Cardiac muscle cell (in vitro differentiated cells and primary cell): ENCODE measurements around the gene MMP15. TPM values are rescaled to one million over a fixed set of nuclear protein-coding genes. Genes with fewer than 3 reads are reported as not detected.
"Not testable (repeated sequence)": the region's sequence is repeated elsewhere in the genome, so short reads cannot be mapped to it uniquely, and the experiment has no call there.

Experiments used
- DNase-seq, 2 donors: peaks; one replicate each; pipeline versions ENCODE4 v3.0.0 to v3.0.0-alpha.2; 2010 to 2017; ENCODE audit warnings: low read depth in 1 of 2, low spot score in 1 of 2
- H3K27ac ChIP-seq: fragments of 200-600 bp; sonication (generic); 2 replicates; pipeline ENCODE4 v1.5.1; 2016
- H3K27me3 ChIP-seq: fragments of 200-600 bp; sonication (generic); 2 replicates; pipeline ENCODE4 v1.6.0; 2016; ENCODE audit warnings: control low read depth
- H3K36me3 ChIP-seq: fragments of 200-600 bp; sonication (generic); 2 replicates; pipeline ENCODE4 v1.5.1; 2016; ENCODE audit warnings: control low read depth
- H3K4me1 ChIP-seq: fragments of 200-600 bp; sonication (generic); 2 replicates; pipeline ENCODE4 v1.8.1; 2017; ENCODE audit warnings: low read depth, mild to moderate bottlenecking, mixed run types
- H3K4me3 ChIP-seq: fragments of 200-600 bp; sonication (generic); 2 replicates; pipeline ENCODE4 v1.5.1; 2016; ENCODE audit warnings: mild to moderate bottlenecking
- H3K9me3 ChIP-seq: fragments of 200-600 bp; sonication (generic); 2 replicates; pipeline ENCODE4 v1.5.1; 2017; ENCODE audit warnings: low read depth, mild to moderate bottlenecking, control low read depth
- CTCF ChIP-seq: IDR thresholded peaks from 2 replicates; pipeline ENCODE4 v1.5.1; 2012; ENCODE audit warnings: low read depth, mild to moderate bottlenecking, low read length
- polyA plus RNA-seq: library from polyadenylated mRNA; unstranded; fragments of >200 nt; fragmentation: Nextera tagmentation; extraction: Ambion mirVana; gene quantifications from 2 replicates; pipeline ENCODE4 v1.2.1, GENCODE V29; 2016
- total RNA-seq: library from RNA; depleted of rRNA; stranded (reverse); fragments of >200 nt; gene quantifications from 2 replicates; pipeline ENCODE4 v1.2.3, GENCODE V29; 2016

MMP15 gene
- total and polyA plus RNA-seq, 2 experiments from 2014 or later, result 317 to 473 TPM

GRCh38 chr16:57999971-58000705 lies 25.4 kb upstream of the MMP15 start, which contains the start of gene ZNF319:
Gene ZNF319, minus strand, starts transcription at chr16:58000672. Its CDS starts 2,407 bp downstream, at chr16:57998265.
- peaks cover 16% of the 10 kb centered on the region for H3K4me1 ChIP-seq
- no peak for TF ChIP-seq CTCF
- no peaks in the 10 kb centered on the region for H3K27me3 ChIP-seq
- peaks cover 11% of the 10 kb centered on the region for H3K36me3 ChIP-seq
- peak in 1 of 2 donors; percentile 56 for DNase-seq
- H3K27ac ChIP-seq, result peak within 1 kb of the TSS; percentile 93
- no peaks in the 10 kb centered on the region for H3K9me3 ChIP-seq
- H3K4me3 ChIP-seq, result peak within 1 kb of the TSS; percentile 55

GRCh38 chr16:58000706-58001676 lies 24.6 kb upstream of the MMP15 start, which contains the start of gene USB1:
Gene USB1, plus strand, starts transcription at chr16:58001407. Its CDS starts 77 bp downstream, at chr16:58001484.
- no peaks in the 10 kb centered on the region for H3K27me3 ChIP-seq
- H3K27ac ChIP-seq, result peak within 1 kb of the TSS; percentile 93
- peak; percentile 63 for TF ChIP-seq CTCF
- DNase-seq, result peak; percentile 85 to 93
- peak within 1 kb of the TSS; percentile 55 for H3K4me3 ChIP-seq
- H3K4me1 ChIP-seq, result peaks cover 16% of the 10 kb centered on the region
- H3K36me3 ChIP-seq, result peaks cover 8% of the 10 kb centered on the region
- H3K9me3 ChIP-seq, result no peaks in the 10 kb centered on the region

GRCh38 chr16:58001781-58002415 lies 23.7 kb upstream of the MMP15 start:
- Histone ChIP-seq H3K4me3 (peak overlapping the region; percentile 55), H3K4me1 (peaks cover 16% of the 10 kb centered on the region), H3K27me3 (no peaks in the 10 kb centered on the region), H3K9me3 (no peaks in the 10 kb centered on the region), H3K36me3 (peaks cover 3% of the 10 kb centered on the region), H3K27ac (no peak overlapping the region)
- no peak for DNase-seq
- no peak for TF ChIP-seq CTCF

- no peak for TF ChIP-seq CTCF
- H3K4me1 ChIP-seq, result peaks cover 16% of the 10 kb centered on the region
- no peak for DNase-seq
Observed at GRCh38 chr16:58002416-58002800, 23.1 kb upstream of the MMP15 start.

GRCh38 chr16:58002936-58003335 lies 22.6 kb upstream of the MMP15 start:
- Histone ChIP-seq H3K9me3 (no peaks in the 10 kb centered on the region), H3K4me3 (no peak overlapping the region), H3K27ac (no peak overlapping the region), H3K36me3 (peaks cover 3% of the 10 kb centered on the region), H3K27me3 (no peaks in the 10 kb centered on the region), H3K4me1 (peaks cover 16% of the 10 kb centered on the region)
- no peak for DNase-seq
- TF ChIP-seq CTCF, result no peak

More at GRCh38 chr16:58002416-58002800, 23.1 kb upstream of the MMP15 start:
- H3K9me3 ChIP-seq, result no peaks in the 10 kb centered on the region
- no peaks in the 10 kb centered on the region for H3K27me3 ChIP-seq
- no peak overlapping the region for H3K27ac ChIP-seq
- peaks cover 3% of the 10 kb centered on the region for H3K36me3 ChIP-seq
- no peak overlapping the region for H3K4me3 ChIP-seq

- H3K36me3 ChIP-seq, H3K4me1 ChIP-seq, H3K4me3 ChIP-seq, H3K9me3 ChIP-seq, H3K27ac ChIP-seq, H3K27me3 ChIP-seq: not testable (repeated sequence)
- DNase-seq, result peak in 1 of 2 donors; percentile 27
Observed at GRCh38 chr16:58004736-58005135, 20.8 kb upstream of the MMP15 start.
